Cerebellar nuclear complex (tissue), 1 donor: Measurements from ENCODE around the gene DIPK1C.
"Not testable (repeated sequence)": the region's sequence is repeated elsewhere in the genome, so short reads cannot be mapped to it uniquely, and the experiment has no call there.

ENCODE experiments used
- DNase-seq, 2 experiments: peaks; one replicate each; lab custom pipeline; 2025; lab: John Stamatoyannopoulos, UW

The DIPK1C gene

DNA sequence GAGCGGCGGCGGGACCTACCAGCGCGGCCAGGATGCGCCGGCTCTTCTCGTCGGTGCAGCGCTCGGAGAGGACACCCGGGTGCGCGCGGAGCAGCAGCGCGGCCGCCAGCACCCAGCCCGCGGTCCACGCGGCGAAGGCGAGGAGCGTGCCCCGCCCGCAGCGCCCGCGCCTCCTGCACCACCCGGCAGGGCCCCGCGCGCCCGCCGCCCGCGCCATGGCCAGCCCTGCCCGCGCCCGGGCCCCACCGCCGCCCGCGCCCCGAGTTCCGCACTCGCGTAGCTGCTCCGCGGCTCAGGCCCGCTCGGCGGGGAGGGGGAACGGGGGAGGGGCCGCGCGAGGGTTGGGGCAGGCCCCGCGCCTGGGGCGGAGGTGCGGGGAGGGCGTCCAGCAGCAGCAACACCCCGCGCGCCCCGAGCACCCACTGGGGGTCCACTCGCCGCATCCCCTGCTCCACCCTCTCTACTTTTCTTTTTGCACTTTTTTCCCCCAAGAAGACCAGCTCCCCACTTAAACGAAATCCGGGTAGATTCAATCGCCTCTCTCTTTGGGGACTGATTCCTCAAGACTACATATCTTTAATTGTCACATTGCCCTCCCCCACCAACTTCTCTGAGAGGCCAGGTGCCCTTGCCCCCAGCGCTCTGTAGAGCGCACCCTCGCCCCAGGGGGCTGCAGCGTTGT is at the start of gene DIPK1C:
DIPK1C (minus strand) TSS at position 266 of the 682 bp plus-strand sequence; CDS start at position 217, 49 bp downstream.
- no peak for DNase-seq

GRCh38 chr18:74506448-74507084 is 49.5 kb upstream of the DIPK1C start:
- DNase-seq: no peak

- no peak for DNase-seq
These were observed 48.7 kb upstream of the DIPK1C start for GRCh38 chr18:74505776-74506175.

DNA sequence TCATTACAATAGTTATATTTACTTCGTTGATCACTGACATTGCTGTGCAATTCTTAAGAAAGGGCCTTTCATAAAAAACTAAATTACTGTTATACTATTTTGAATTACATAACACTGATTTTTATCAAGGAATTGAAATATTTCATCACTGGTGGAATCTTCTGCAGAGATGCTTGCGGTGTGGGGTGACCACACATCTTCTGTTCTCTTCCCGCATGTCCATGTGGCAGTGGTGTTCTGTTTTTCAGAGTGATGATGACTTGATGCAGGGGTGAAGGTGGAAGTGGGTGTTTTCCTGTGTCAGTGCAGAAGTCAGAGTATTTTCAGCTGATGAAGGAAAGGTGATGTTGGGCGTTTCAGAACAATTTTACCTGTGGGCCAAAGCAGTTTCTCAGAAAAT is 46.0 kb upstream of the DIPK1C start:
- no peak for DNase-seq

GRCh38 chr18:74501386-74501785 is 44.3 kb upstream of the DIPK1C start:
- no peak for DNase-seq

DNA sequence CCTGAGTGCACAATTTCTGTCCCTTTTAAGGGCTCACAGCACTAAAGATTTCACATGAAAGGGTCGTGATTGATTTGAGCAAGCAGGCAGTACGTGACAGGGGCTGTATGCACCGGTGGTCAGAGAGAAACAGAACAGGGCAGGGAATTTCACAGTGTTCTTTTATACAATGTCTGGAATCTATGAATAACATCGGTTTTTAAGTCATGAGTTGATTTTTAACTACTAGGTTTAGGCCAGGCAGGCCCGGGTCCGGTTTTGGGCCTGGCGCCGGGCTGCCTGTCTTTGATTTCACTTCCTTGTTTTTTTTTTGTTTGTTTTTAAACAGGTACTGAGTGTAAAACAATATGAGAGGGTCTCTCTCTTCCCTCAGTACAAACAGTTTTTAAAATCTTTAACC is 43.7 kb upstream of the DIPK1C start:
- DNase-seq: not testable (repeated sequence)

GRCh38 chr18:74500372-74500771 is 43.3 kb upstream of the DIPK1C start:
- DNase-seq: no peak

- no peak for DNase-seq
These were observed 42.5 kb upstream of the DIPK1C start for GRCh38 chr18:74499633-74500032.

DNA sequence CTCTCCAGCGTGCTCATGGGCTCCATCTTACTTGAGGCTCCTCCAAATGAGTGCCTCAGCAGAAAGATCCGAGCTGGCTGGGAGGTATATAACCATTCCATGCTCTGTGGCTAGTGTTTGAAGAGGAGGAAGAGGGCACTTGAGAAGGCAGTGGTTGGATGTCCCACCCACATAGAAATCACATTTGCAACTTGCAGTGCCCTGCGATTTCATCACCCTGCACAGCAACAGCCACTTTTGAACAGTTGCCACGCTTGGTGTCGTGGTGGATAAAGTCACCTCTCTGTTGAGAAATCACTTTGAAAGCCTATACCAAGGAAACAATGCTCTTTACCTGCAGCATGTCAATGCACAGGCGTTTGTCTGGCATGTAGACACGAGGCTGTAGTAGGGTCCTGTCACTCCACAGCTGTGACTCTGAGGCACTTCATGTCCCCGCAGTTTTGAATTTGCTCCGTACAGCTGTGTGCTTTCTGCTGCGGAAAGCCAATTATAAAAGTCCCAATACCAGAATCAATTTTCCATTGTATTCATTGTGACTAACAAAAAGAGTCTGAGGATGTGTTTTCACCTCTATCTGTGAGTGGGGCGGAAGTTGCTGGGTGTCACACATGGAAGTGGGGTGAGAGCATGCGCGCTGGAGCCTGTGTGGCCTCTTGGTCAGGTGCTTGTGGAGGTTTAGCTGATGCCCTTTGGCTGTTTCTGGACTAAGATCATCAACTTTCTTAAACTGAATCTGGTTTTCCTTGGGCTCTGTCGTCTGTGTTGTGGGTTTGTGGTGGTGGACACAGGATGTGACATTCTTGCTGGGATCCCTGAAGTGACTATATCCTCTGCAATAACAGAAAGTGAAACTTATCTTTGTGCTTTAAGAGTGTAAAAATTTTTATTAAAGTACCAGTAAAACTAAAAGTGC is 41.9 kb upstream of the DIPK1C start:
- no peak for DNase-seq

GRCh38 chr18:74497778-74498177 is 40.7 kb upstream of the DIPK1C start:
- DNase-seq: no peak

GRCh38 chr18:74497324-74497676 is 40.2 kb upstream of the DIPK1C start:
- DNase-seq: no peak

- no peak for DNase-seq
These were observed 39.6 kb upstream of the DIPK1C start for GRCh38 chr18:74496508-74497323.

DNA sequence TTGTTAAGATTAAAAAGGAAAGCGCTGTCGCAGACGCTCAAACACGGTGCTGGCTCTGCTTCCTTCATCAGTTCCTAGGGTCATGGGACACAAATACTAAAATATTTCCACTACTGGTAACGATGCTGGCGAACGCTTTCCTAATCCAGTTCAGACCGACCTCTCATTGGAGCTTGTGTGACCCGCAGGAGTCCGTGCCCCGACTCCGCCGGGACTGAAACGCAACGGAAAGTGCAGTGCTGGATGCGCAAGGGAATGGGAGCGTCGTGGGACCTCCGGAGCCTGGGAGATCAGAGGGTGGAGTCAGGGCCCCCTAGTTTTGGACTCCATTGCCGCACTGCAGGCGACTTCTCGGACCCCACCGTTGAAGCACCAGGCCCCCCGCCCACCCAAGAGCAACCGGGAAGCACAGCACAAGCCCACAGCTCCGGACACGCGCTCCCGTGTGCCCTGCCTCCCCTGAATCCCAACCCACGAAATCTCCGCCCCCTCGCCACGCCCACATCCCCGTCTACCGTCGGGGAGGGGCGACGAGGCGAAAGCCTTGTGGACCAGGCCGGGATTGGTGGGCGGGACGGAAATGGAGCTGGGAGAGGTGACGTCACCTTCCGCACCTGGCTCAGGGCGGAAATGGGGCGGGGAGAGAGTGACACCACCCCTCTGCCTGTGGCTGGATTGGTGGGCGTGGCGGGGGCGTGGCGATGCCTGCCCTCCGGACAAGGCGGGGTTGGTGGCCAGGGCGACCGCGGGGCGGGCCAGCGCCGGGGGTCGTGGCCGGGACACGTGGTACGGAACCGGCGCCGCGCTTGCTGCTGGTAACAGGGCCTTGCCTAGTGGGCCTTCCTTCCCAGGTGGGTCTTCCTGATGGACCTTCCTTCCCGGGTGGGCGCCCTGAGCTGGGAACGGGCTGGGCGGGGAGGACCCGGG is 38.7 kb upstream of the DIPK1C start, which contains the start of gene CNDP2:
CNDP2 (plus strand) TSS at position 783 of the 927 bp plus-strand sequence. CDS start 3,611 bp downstream, outside the sequence.
- peak; percentile 97 for DNase-seq

- DNase-seq: no peak
These were observed 37.4 kb upstream of the DIPK1C start for GRCh38 chr18:74494514-74494913.

DNA sequence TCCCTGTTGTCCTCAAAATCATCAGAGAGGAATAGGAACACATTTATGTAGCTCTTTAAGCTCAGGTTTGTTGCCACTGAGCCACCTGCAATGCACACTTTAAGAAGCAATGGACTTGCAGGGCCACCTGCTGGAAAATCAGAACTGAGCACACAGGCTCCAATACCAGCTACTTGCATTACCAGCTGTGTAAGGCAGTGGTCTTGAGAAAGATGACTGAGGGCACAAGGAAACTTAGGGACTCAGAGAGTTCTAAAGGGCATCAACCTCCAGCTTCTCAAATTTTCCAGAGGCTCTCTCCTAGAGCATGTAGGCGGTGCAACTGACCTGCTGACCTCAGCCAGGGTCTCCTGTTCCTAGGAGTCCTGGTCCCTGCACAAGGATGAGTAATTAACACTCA is 36.6 kb upstream of the DIPK1C start:
- no peak for DNase-seq

DNA sequence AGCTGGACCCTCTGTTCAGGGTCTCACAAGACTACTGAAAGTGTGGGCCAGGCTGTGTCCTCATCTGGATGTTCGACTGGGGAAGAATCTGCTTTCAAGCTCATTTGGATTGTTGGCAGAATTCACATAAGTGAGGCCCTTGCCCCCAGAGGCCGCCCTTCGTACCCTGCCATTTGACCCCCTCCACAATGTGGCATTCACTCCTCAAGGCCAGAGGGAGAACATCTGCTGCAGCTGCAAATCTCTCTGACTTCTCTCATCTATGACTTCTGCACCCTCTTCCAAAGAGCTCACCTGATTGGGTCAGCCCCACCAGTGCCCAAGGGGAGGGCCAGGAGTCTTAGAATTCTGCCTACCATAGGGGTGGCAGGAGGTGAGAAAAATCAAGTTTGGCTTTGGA is 35.2 kb upstream of the DIPK1C start:
- DNase-seq: no peak

DNA sequence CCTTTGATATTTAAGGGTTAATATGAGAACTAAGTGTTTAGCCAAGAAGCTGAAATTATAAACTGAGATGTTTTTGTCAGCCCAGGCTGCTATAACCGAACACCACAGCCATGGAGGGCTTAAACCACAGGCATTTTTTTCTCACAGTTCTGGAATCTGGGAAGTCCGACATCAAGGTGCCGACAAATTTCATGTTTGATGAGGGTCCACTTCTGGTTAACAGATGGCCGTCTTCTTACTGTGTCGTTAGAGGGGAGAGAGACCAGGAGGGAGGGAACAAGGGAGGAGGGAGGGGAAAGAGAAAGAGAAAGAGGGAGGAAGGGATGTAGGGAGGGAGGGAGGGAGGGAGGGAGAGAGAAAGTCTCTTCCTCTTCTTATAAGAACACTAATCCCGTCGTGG is 32.6 kb upstream of the DIPK1C start:
- no peak for DNase-seq

DNA sequence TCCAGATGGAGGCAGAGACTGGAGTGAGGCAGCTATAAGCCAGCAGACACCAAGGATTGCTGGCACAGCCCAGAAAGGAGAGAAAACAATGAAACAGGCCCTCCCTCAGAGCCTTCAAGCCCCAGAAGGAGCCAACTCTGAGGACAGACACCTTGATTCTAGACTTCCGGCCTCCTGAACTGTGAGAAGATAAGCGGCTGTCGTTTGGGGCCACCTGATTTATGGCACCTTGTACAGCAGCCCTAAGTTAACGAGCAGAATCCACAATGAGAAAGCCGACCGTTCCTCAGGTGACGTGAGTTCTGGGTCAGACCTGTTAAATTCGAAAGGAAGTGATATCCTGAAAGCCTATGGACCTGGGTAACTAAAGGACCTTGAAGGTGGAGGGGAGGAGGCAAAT is 31.8 kb upstream of the DIPK1C start:
- DNase-seq: no peak

DNA sequence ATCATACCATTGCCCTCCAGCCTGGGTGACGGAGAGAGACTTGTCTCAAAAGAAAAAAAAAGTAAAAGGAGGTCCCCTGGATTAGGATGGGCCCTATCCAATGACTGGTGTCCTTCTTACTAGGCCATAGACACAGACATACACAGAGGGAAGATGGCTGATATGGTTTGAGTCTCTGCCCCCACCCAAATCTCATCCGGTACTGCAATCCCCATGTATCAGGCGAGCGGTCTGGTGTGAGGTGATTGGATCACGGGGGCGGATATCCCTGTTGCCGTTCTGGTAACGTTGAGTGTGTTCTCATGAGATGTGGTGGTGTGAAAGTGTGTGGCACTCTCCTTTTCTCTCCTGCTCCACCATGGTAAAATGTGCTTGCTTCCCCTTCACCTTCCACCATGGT is 31.2 kb upstream of the DIPK1C start:
- no peak for DNase-seq

DNA sequence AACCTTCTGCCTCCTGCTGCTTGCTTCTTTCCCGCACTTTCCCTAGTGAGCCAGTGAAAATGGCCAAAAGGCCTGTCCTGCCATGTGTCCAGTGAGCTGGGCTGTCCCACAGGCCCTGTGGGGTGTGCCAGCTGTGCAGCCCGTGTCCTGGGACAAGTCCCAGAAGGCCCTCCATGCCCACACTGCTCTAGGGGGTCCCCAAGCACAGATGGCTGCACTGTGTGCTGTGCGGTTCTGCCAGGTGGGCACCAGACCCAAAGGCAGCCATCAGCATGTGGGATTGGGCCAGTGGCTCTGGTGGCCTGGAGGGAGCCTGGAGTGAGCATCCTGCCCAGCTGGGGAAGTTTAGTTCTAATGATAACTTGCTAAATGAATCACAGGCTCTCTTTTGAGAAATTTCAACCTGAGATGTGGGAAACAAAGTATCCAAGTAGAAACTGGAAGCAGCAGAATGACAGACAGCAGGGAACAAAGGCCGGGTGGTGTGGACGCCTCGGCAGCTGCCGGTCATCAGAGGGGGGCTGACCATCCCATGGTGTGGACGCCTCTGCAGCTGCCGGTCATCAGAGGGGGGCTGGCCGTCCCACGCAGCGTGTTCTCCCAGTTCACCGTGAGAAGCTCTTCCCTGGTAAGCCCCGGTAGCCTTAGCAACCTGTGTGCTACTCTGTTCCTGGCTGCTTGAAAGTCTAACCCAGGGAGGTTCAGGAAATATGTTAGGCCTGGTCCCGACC is 29.2 kb upstream of the DIPK1C start:
- DNase-seq: no peak
